Measurements from ENCODE around the gene DPY30.
"Not testable (repeated sequence)": the region's sequence is repeated elsewhere in the genome, so short reads cannot be mapped to it uniquely, and the experiment has no call there.

DPY30 gene

DNA sequence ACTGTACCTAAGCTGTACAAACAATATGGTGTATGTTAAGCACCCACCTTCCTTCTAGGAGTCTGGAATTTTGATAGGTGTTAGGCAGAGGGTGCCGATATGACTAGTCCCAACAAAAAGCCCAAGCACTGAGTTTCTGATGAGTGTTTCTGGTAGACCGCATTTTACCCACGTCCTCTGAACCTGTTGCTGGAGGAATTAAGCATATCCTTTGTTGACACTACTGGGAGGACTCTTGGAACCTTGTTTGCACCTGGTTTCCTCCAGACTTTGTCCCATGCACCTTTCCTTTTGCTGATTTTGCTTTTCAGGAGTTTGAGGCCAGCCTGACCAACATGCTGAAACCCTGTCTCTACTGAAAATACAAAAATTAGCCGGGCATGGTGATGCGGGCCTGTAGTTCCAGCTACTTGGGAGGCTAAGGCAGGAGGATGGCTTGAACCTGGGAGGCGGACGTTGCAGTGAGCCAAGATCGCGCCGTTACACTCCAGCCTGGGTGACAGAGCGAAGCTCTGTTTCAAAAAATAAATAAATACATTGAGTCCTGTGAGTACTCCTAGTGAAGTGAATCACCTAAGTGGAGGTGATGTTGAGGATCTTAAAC, 12.3 kb upstream of the DPY30 start:
- DNase-seq = no peak
- Histone ChIP-seq H4K20me1 (ENCODE audit: insufficient read depth, low read length) (no peaks in the 10 kb centered on the region), H3F3A (ENCODE audit: insufficient read depth, low read length) (no peaks in the 10 kb centered on the region), H3K4me3 (ENCODE audit: low read length) (no peak overlapping the region), H3K9ac (ENCODE audit: low read length) (no peak overlapping the region), H3K9me2 (replicated peaks; ENCODE audit: insufficient read depth, low read length) (no peaks in the 10 kb centered on the region), H3K27me3 (replicated peaks; ENCODE audit: insufficient read depth, low read length) (no peaks in the 10 kb centered on the region), H3K4me2 (ENCODE audit: low read depth, low read length) (no peak overlapping the region), H3K36me3 (replicated peaks; ENCODE audit: insufficient read depth, low read length) (no peaks in the 10 kb centered on the region), H3K9me3 (replicated peaks; ENCODE audit: insufficient read depth, low read length) (no peaks in the 10 kb centered on the region), H3K27ac (ENCODE audit: low read length) (no peak overlapping the region), H2AFZ (ENCODE audit: low read length) (no peak overlapping the region), H3K4me1 (ENCODE audit: low read length) (no peaks in the 10 kb centered on the region), H3K79me2 (ENCODE audit: low read length) (no peaks in the 10 kb centered on the region)
- no peak for TF ChIP-seq EZH2 (optimal IDR thresholded peaks at IDR 0.05; ENCODE audit: low read depth, low read length)
- no peak for TF ChIP-seq CTCF (IDR thresholded peaks at IDR 0.05; ENCODE audit: low read length)
- no peak for TF ChIP-seq EZH2phosphoT487 (IDR thresholded peaks at IDR 0.05; ENCODE audit: low read length)

DNA sequence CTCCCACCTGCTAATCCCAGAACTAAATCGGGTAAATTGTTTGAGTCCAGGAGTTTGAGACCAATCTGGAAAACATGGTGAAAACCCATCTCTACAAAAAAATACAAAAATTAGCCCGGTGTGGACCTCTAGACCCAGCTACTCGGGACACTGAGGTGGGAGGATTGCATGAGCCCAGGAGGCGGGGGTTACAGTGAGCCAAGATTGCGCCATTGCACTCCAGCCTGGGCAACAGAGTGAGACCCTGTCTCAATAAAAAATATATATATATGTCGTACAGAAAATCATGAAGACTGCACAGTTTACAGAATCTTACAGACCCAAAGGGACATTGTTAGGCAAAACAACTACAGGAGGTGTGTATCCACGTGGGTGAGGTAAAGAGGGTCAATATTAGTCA, 4.0 kb upstream of the DPY30 start:
- no peak for DNase-seq
- H3K79me2 ChIP-seq (ENCODE audit: low read length) = peaks cover 9% of the 10 kb centered on the region
- H4K20me1 ChIP-seq (ENCODE audit: insufficient read depth, low read length) = no peaks in the 10 kb centered on the region
- H3K36me3 ChIP-seq (replicated peaks; ENCODE audit: insufficient read depth, low read length) = no peaks in the 10 kb centered on the region
- no peaks in the 10 kb centered on the region for H3K9me2 ChIP-seq (replicated peaks; ENCODE audit: insufficient read depth, low read length)
- no peaks in the 10 kb centered on the region for H3K9me3 ChIP-seq (replicated peaks; ENCODE audit: insufficient read depth, low read length)
- H3K4me3 ChIP-seq (ENCODE audit: low read length) = no peak overlapping the region
- no peak overlapping the region for H3K9ac ChIP-seq (ENCODE audit: low read length)
- peaks cover 8% of the 10 kb centered on the region for H3F3A ChIP-seq (ENCODE audit: insufficient read depth, low read length)
- H2AFZ ChIP-seq (ENCODE audit: low read length) = no peak overlapping the region
- H3K4me2 ChIP-seq (ENCODE audit: low read depth, low read length) = no peak overlapping the region
- H3K27ac ChIP-seq (ENCODE audit: low read length) = no peak overlapping the region
- TF ChIP-seq CTCF (IDR thresholded peaks at IDR 0.05; ENCODE audit: low read length) = no peak
- no peaks in the 10 kb centered on the region for H3K27me3 ChIP-seq (replicated peaks; ENCODE audit: insufficient read depth, low read length)
- H3K4me1 ChIP-seq (ENCODE audit: low read length) = peaks cover 6% of the 10 kb centered on the region; the same call in 1 of the 2 replicates

DNA sequence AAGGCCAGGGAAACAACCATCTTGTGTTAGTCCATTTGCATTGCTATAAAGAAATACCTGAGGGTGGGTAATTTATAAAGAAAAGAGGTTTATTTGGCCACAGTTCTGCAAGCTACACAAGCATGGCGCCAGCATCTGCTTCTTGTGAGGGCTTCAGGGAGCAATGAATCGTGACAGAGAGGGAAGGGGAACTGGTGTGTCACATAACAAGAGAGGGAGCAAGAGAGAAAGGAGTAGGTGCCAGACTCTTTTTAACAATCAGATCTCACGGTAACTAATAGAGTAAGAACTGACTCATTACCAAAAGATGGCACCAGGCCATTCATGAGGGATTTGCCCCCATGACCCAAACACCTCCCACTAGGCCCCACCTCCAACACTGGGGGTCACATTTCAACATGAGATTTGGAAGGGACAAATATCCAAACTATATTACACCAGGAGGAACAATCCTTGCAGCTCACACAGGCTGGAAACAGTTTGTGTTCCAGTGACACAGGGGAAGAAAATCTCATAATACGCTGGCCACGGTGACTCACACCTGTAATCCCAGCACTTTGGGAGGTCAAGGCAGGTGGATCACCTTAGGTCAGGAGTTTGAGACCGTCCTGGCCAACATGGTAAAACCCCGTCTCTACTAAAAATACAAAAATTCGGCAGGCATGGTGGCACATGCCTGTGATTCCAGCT, 5.3 kb downstream of the DPY30 start:
- not testable (repeated sequence) for H3K4me2 ChIP-seq (ENCODE audit: low read depth, low read length); H3K36me3 ChIP-seq (replicated peaks; ENCODE audit: insufficient read depth, low read length); H3K9ac ChIP-seq (ENCODE audit: low read length); H3K4me1 ChIP-seq (ENCODE audit: low read length); H3K9me2 ChIP-seq (replicated peaks; ENCODE audit: insufficient read depth, low read length); H4K20me1 ChIP-seq (ENCODE audit: insufficient read depth, low read length); H3K9me3 ChIP-seq (replicated peaks; ENCODE audit: insufficient read depth, low read length); H3K27ac ChIP-seq (ENCODE audit: low read length); H2AFZ ChIP-seq (ENCODE audit: low read length); H3K27me3 ChIP-seq (replicated peaks; ENCODE audit: insufficient read depth, low read length); DNase-seq; H3K4me3 ChIP-seq (ENCODE audit: low read length); H3F3A ChIP-seq (ENCODE audit: insufficient read depth, low read length)
- peaks cover 16% of the 10 kb centered on the region for H3K79me2 ChIP-seq (ENCODE audit: low read length)

- H3K36me3 ChIP-seq (replicated peaks; ENCODE audit: insufficient read depth, low read length) = not testable (repeated sequence)
These were observed 20.7 kb downstream of the DPY30 start for GRCh38 chr2:32018789-32019482.

More at GRCh38 chr2:32018789-32019482, 20.7 kb downstream of the DPY30 start:
- not testable (repeated sequence) for H3K4me2 ChIP-seq (ENCODE audit: low read depth, low read length); H3K79me2 ChIP-seq (ENCODE audit: low read length); H3K27ac ChIP-seq (ENCODE audit: low read length); H3K4me3 ChIP-seq (ENCODE audit: low read length); H3K9me2 ChIP-seq (replicated peaks; ENCODE audit: insufficient read depth, low read length); H3F3A ChIP-seq (ENCODE audit: insufficient read depth, low read length); H3K27me3 ChIP-seq (replicated peaks; ENCODE audit: insufficient read depth, low read length); DNase-seq; H3K9ac ChIP-seq (ENCODE audit: low read length); H3K4me1 ChIP-seq (ENCODE audit: low read length); H3K9me3 ChIP-seq (replicated peaks; ENCODE audit: insufficient read depth, low read length); H2AFZ ChIP-seq (ENCODE audit: low read length); H4K20me1 ChIP-seq (ENCODE audit: insufficient read depth, low read length)
